HepG2 (cell line): ENCODE results near the gene BTD. TPM values are rescaled to one million over a fixed set of nuclear protein-coding genes. Genes with fewer than 3 reads are reported as not detected.

Experiments
- CAMTA2 ChIP-seq: sonication (generic); formaldehyde crosslinking; IDR thresholded peaks from 2 replicates; pipeline ENCODE4 v1.4.0; 2020; ENCODE audit warnings: mild to moderate bottlenecking, missing genetic modification reagents, borderline replicate concordance
- HOXA3 ChIP-seq: sonication (generic); formaldehyde crosslinking; IDR thresholded peaks from 2 replicates; pipeline ENCODE4 v1.5.0; 2020; ENCODE audit warnings: missing genetic modification reagents
- HOXA5 ChIP-seq: sonication (generic); formaldehyde crosslinking; IDR thresholded peaks from 2 replicates; pipeline ENCODE4 v1.4.0; 2020; ENCODE audit warnings: missing genetic modification reagents
- JUN ChIP-seq: sonication (generic); formaldehyde crosslinking; IDR thresholded peaks from 2 replicates; pipeline ENCODE4 v1.4.0; 2020; ENCODE audit warnings: mild to moderate bottlenecking, missing genetic modification reagents
- LCORL ChIP-seq, 2 experiments: fragments of 450-650 bp in 1 of 2; sonication (generic) in 1 of 2; formaldehyde crosslinking in 1 of 2; IDR thresholded peaks; 2 replicates each; pipeline versions ENCODE4 v1.5.0 to v1.6.1; 2017 to 2020; ENCODE audit warnings: antibody characterized with exemption in 1 of 2, missing genetic modification reagents in 1 of 2
- MEF2D ChIP-seq: sonication (generic); formaldehyde crosslinking; IDR thresholded peaks from 2 replicates; pipeline ENCODE4 v1.5.1; 2020; ENCODE audit warnings: mild to moderate bottlenecking, missing genetic modification reagents
- NFRKB ChIP-seq: fragments of 450-650 bp; IDR thresholded peaks from 2 replicates; pipeline ENCODE4 v1.6.1; 2017
- PAWR ChIP-seq: sonication (generic); formaldehyde crosslinking; IDR thresholded peaks from 2 replicates; pipeline ENCODE4 v1.4.0; 2020; ENCODE audit warnings: missing genetic modification reagents, mild to moderate bottlenecking, borderline replicate concordance
- RAD51 ChIP-seq: fragments of 450-650 bp; IDR thresholded peaks from 2 replicates; pipeline ENCODE4 v1.6.1; 2016; ENCODE audit warnings: borderline replicate concordance
- REPIN1 ChIP-seq: sonication (generic); formaldehyde crosslinking; IDR thresholded peaks from 2 replicates; pipeline ENCODE4 v1.8.0; 2022; ENCODE audit warnings: missing genetic modification reagents, low read depth, mild to moderate bottlenecking, borderline replicate concordance
- SCMH1 ChIP-seq: sonication (generic); formaldehyde crosslinking; IDR thresholded peaks from 2 replicates; pipeline ENCODE4 v1.9.0; 2021; ENCODE audit warnings: missing genetic modification reagents, mild to moderate bottlenecking, borderline replicate concordance
- SIX1 ChIP-seq: sonication (generic); formaldehyde crosslinking; IDR thresholded peaks from 2 replicates; pipeline ENCODE4 v1.4.0; 2020; ENCODE audit warnings: missing genetic modification reagents, borderline replicate concordance
- SMAD3 ChIP-seq: sonication (generic); formaldehyde crosslinking; IDR thresholded peaks from 2 replicates; pipeline ENCODE4 v1.4.0; 2020; ENCODE audit warnings: missing genetic modification reagents
- SP2 ChIP-seq: sonication (generic); formaldehyde crosslinking; IDR thresholded peaks from 2 replicates; pipeline ENCODE4 v1.5.1; 2020; ENCODE audit warnings: mild to moderate bottlenecking, missing genetic modification reagents
- TAF15 ChIP-seq: fragments of 200-400 bp; formaldehyde crosslinking; IDR thresholded peaks from one replicate; pipeline ENCODE4 v1.6.1; 2018; ENCODE audit warnings: mild to moderate bottlenecking, low read depth, low read length; ENCODE audit not compliant: poor library complexity, severe bottlenecking
- THAP11 ChIP-seq: IDR thresholded peaks from 2 replicates; pipeline ENCODE4 v1.6.1; 2016; ENCODE audit warnings: missing biosample characterization, missing genetic modification reagents
- ZFYVE20 ChIP-seq: sonication (generic); formaldehyde crosslinking; IDR thresholded peaks from 2 replicates; pipeline ENCODE4 v1.8.0; 2023; ENCODE audit warnings: low read depth, mild to moderate bottlenecking, moderate library complexity, missing genetic modification reagents, borderline replicate concordance
- ZNF136 ChIP-seq: sonication (generic); formaldehyde crosslinking; IDR thresholded peaks from 2 replicates; pipeline ENCODE4 v1.8.1; 2022; ENCODE audit warnings: low read depth, mild to moderate bottlenecking, moderate library complexity, missing genetic modification reagents
- ZNF20 ChIP-seq: sonication (generic); formaldehyde crosslinking; IDR thresholded peaks from 2 replicates; pipeline ENCODE4 v1.4.0; 2020; ENCODE audit warnings: mild to moderate bottlenecking, moderate library complexity, missing genetic modification reagents
- ZNF263 ChIP-seq: sonication (generic); formaldehyde crosslinking; IDR thresholded peaks from 2 replicates; pipeline ENCODE4 v1.4.0; 2020; ENCODE audit warnings: missing genetic modification reagents
- ZNF432 ChIP-seq: sonication (generic); formaldehyde crosslinking; IDR thresholded peaks from 2 replicates; pipeline ENCODE4 v1.5.0; 2020; ENCODE audit warnings: missing genetic modification reagents, mild to moderate bottlenecking, borderline replicate concordance
- ZNF510 ChIP-seq: sonication (generic); formaldehyde crosslinking; IDR thresholded peaks from 2 replicates; pipeline ENCODE4 v1.4.0; 2020; ENCODE audit warnings: low read depth, mild to moderate bottlenecking, missing genetic modification reagents
- ZNF709 ChIP-seq: sonication (generic); formaldehyde crosslinking; IDR thresholded peaks from 2 replicates; pipeline ENCODE4 v1.5.0; 2020; ENCODE audit warnings: mild to moderate bottlenecking, missing genetic modification reagents
- ZNF749 ChIP-seq: sonication (generic); formaldehyde crosslinking; IDR thresholded peaks from 2 replicates; pipeline ENCODE4 v1.8.0; 2022; ENCODE audit warnings: mild to moderate bottlenecking, missing genetic modification reagents, moderate library complexity, borderline replicate concordance
- ZNF776 ChIP-seq: sonication (generic); formaldehyde crosslinking; IDR thresholded peaks from 2 replicates; pipeline ENCODE4 v1.4.0; 2020; ENCODE audit warnings: mild to moderate bottlenecking, missing genetic modification reagents
- polyA plus RNA-seq, 8 experiments: library from polyadenylated mRNA; depleted of rRNA in 3 of 8; stranded (reverse) in 7 of 8; unstranded in 1 of 8; fragments of >200 nt; fragmentation: Illumina TruSeq in 4 of 8; extraction: Trizol in 4 of 8; gene quantifications; 2 replicates each; pipeline versions ENCODE4 v1.2.1 to v1.2.3, GENCODE V29; 2011 to 2016; ENCODE audit warnings: low read depth in 4 of 8, missing spikeins in 1 of 8, mixed read lengths in 1 of 8; ENCODE audit not compliant: insufficient read depth in 1 of 8
- total RNA-seq, 5 experiments: library from RNA; depleted of rRNA; stranded (reverse); fragments of >200 nt; fragmentation: Illumina TruSeq; extraction: Trizol; gene quantifications; 2 replicates each; pipeline ENCODE4 v1.2.3, GENCODE V29; 2016; ENCODE audit warnings: low read depth in 1 of 5
- TF ChIP-seq, protein P1 (sequence below): sonication (generic); formaldehyde crosslinking; IDR thresholded peaks from 2 replicates; pipeline ENCODE4 v1.4.0; 2020; ENCODE audit warnings: missing genetic modification reagents
- TF ChIP-seq, protein P2 (sequence below), 2 experiments: IDR thresholded peaks; 2 replicates each; pipeline ENCODE4 v1.6.1; 2011 to 2012; ENCODE audit warnings: low read length in 2 of 2, borderline replicate concordance in 1 of 2, low read depth in 1 of 2, mild to moderate bottlenecking in 1 of 2, moderate library complexity in 1 of 2

The BTD gene
- total and polyA plus RNA-seq, 2 of the 13 experiments (the other 11 are each of a cell fraction or from before 2014, with no cell fraction given), result 15.7 to 35.5 TPM

DNA sequence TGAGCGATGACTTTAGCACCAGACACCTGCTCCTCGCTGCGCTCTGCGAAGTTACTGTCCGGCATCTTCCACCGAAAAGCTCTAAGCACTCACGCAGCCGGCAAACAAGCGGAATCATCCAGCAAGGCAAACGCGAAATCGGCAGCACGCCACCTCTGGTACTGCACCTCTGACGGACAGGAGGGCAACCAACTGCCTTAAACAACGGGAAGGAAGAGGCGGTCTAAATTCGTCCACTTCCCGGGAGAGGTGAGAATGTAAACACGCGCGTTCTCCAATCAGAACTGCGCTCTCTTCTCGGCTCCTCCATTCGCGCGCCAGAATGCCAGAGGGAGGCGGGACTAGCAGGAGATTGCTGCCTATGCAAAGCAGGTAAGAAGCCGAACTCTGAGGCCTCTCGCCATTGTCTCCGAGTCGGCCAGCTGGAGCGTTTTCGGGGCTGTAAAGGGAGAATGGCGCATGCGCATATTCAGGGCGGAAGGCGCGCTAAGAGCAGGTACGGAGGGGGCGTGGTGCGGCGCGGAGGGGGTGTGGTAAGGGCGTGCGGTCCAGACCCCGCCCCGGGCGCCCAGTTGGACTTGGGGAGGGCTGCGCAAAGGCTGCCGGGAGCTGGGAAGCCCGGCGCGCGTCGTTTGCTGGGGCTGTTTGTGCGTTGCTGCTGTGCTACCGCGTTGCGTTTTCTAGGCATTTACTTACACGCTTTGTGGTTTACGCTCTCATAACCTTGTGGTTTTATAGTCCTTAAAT lies at the start of gene BTD, which contains the start of gene HACL1 (continued):
- TF ChIP-seq MEF2D (CRISPR knock-in tag) (peak; percentile 77), ZNF20 (CRISPR knock-in tag) (no peak), REPIN1 (CRISPR knock-in tag) (peak; percentile 82; the same call in 1 of the 2 replicates), ZNF749 (CRISPR knock-in tag) (no peak), THAP11 (CRISPR knock-in tag) (peak; percentile 89), TAF15 (peak; percentile 71), HOXA5 (CRISPR knock-in tag) (no peak; the same call in 1 of the 2 replicates), ZNF263 (no peak), ZNF136 (CRISPR knock-in tag) (peak; percentile 59; the same call in 1 of the 2 replicates), NFRKB (no peak), SMAD3 (CRISPR knock-in tag) (peak; percentile 42; the same call in 1 of the 2 replicates), JUN (CRISPR knock-in tag) (no peak), ZNF709 (CRISPR knock-in tag) (peak; percentile 81), RAD51 (no peak), HOXA3 (peak; percentile 48), ZNF776 (CRISPR knock-in tag) (peak; percentile 32; the same call in 1 of the 2 replicates), ZFYVE20 (CRISPR knock-in tag) (no peak), PAWR (CRISPR knock-in tag) (no peak), ZNF432 (CRISPR knock-in tag) (no peak), SIX1 (CRISPR knock-in tag) (no peak), ZNF510 (CRISPR knock-in tag) (no peak; the same call in 1 of the 2 replicates), CAMTA2 (CRISPR knock-in tag) (no peak), SCMH1 (CRISPR knock-in tag) (no peak), LCORL (IDR thresholded peaks at IDR 0.05) (no peak), LCORL (CRISPR knock-in tag; IDR thresholded peaks at IDR 0.05) (peak; percentile 55), SP2 (peak; percentile 100)
- TF ChIP-seq, protein P1, sequence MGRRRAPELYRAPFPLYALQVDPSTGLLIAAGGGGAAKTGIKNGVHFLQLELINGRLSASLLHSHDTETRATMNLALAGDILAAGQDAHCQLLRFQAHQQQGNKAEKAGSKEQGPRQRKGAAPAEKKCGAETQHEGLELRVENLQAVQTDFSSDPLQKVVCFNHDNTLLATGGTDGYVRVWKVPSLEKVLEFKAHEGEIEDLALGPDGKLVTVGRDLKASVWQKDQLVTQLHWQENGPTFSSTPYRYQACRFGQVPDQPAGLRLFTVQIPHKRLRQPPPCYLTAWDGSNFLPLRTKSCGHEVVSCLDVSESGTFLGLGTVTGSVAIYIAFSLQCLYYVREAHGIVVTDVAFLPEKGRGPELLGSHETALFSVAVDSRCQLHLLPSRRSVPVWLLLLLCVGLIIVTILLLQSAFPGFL, result no peak
- TF ChIP-seq, protein P2, sequence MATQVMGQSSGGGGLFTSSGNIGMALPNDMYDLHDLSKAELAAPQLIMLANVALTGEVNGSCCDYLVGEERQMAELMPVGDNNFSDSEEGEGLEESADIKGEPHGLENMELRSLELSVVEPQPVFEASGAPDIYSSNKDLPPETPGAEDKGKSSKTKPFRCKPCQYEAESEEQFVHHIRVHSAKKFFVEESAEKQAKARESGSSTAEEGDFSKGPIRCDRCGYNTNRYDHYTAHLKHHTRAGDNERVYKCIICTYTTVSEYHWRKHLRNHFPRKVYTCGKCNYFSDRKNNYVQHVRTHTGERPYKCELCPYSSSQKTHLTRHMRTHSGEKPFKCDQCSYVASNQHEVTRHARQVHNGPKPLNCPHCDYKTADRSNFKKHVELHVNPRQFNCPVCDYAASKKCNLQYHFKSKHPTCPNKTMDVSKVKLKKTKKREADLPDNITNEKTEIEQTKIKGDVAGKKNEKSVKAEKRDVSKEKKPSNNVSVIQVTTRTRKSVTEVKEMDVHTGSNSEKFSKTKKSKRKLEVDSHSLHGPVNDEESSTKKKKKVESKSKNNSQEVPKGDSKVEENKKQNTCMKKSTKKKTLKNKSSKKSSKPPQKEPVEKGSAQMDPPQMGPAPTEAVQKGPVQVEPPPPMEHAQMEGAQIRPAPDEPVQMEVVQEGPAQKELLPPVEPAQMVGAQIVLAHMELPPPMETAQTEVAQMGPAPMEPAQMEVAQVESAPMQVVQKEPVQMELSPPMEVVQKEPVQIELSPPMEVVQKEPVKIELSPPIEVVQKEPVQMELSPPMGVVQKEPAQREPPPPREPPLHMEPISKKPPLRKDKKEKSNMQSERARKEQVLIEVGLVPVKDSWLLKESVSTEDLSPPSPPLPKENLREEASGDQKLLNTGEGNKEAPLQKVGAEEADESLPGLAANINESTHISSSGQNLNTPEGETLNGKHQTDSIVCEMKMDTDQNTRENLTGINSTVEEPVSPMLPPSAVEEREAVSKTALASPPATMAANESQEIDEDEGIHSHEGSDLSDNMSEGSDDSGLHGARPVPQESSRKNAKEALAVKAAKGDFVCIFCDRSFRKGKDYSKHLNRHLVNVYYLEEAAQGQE (IDR thresholded peaks at IDR 0.05; ENCODE audit: borderline replicate concordance in 1 of 2, low read depth in 1 of 2, low read length in 2 of 2), result no peak; a peak in 1 of 4 replicates
